Aorta (tissue), 4 donors: Measurements from ENCODE around the gene PCDHGB7. TPM values are rescaled to one million over a fixed set of nuclear protein-coding genes. Genes with fewer than 3 reads are reported as not detected.

Experiments used
- polyA plus RNA-seq, 2 donors: library from polyadenylated mRNA; stranded (reverse); fragments of 200-250 nt; gene quantifications; one replicate each; pipeline ENCODE4 v1.2.3, GENCODE V29; 2013
- total RNA-seq, 2 donors: library from RNA; stranded (reverse); fragmentation: NEBNext Ultra II Directional; extraction: Animal tissue kit (Norgen Biotek cat#: 25700); gene quantifications; one replicate each; pipeline ENCODE4 v1.2.1, GENCODE V29; 2021
- donor health status: healthy with polysubstance abuse.
- donor health status: Bipolar disorder and iron deficiency.
- donor health status: DM: no; HTN: no; CAD: no.
- donor health status: DM: yes; HTN: yes; CAD: no.

The PCDHGB7 gene
- total and polyA plus RNA-seq, 4 donors = 2.1 to 24.7 (median 8.3) TPM

Other genes with a start within 250 kb of the PCDHGB7 start
Only the 30 nearest of the 37 such genes appear.
- 10 to 100 TPM in 1 of 2 donors, 1 to 10 TPM in 1; 8.1 to 15.3 TPM for gene PCDHB11, start 218.1 kb upstream of the PCDHGB7 start, total RNA-seq
- gene PCDHB11, start 218.1 kb upstream of the PCDHGB7 start, polyA plus RNA-seq = 1 to 10 TPM; 2.9 to 4.7 TPM
- 1 to 10 TPM; 5.7 to 6.7 TPM for gene PCDHB12, start 209.0 kb upstream of the PCDHGB7 start, total RNA-seq
- gene PCDHB12, start 209.0 kb upstream of the PCDHGB7 start, polyA plus RNA-seq = 1 to 10 TPM in 1 of 2 donors, under 1 TPM in 1; 0.75 to 2.9 TPM
- gene PCDHB13, start 203.8 kb upstream of the PCDHGB7 start, total RNA-seq = 1 to 10 TPM; 4.2 to 6.7 TPM
- 1 to 10 TPM in 1 of 2 donors, under 1 TPM in 1; 0.75 to 1.3 TPM for gene PCDHB13, start 203.8 kb upstream of the PCDHGB7 start, polyA plus RNA-seq
- 10 to 100 TPM in 1 of 2 donors, 1 to 10 TPM in 1; 7.5 to 10.1 TPM for gene PCDHB14, start 194.3 kb upstream of the PCDHGB7 start, total RNA-seq
- 1 to 10 TPM; 1.0 to 5.0 TPM for gene PCDHB14, start 194.3 kb upstream of the PCDHGB7 start, polyA plus RNA-seq
- 10 to 100 TPM in 1 of 2 donors, 1 to 10 TPM in 1; 8.7 to 10.9 TPM for gene PCDHB15, start 172.3 kb upstream of the PCDHGB7 start, total RNA-seq
- 10 to 100 TPM in 1 of 2 donors, 1 to 10 TPM in 1; 4.4 to 12.1 TPM for gene PCDHB15, start 172.3 kb upstream of the PCDHGB7 start, polyA plus RNA-seq
- 1 to 10 TPM in 1 of 2 donors, under 1 TPM in 1; 0.69 to 1.1 TPM for gene SLC25A2, start 113.6 kb upstream of the PCDHGB7 start, total RNA-seq
- gene SLC25A2, start 113.6 kb upstream of the PCDHGB7 start, polyA plus RNA-seq = not detected
- gene TAF7, start 96.9 kb upstream of the PCDHGB7 start, total RNA-seq = 10 to 100 TPM; 59.8 to 79.1 TPM
- 10 to 100 TPM; 53.5 to 65.3 TPM for gene TAF7, start 96.9 kb upstream of the PCDHGB7 start, polyA plus RNA-seq
- gene PCDHGA1, start 87.2 kb upstream of the PCDHGB7 start, total RNA-seq = 1 to 10 TPM in 1 of 2 donors, under 1 TPM in 1; 0.91 to 1.6 TPM
- gene PCDHGA1, start 87.2 kb upstream of the PCDHGB7 start, polyA plus RNA-seq = 1 to 10 TPM in 1 of 2 donors, not detected in 1; 1.0 TPM
- gene PCDHGA2, start 78.9 kb upstream of the PCDHGB7 start, total RNA-seq = 10 to 100 TPM in 1 of 2 donors, 1 to 10 TPM in 1; 6.2 to 10.6 TPM
- 1 to 10 TPM in 1 of 2 donors, under 1 TPM in 1; 0.75 to 4.2 TPM for gene PCDHGA2, start 78.9 kb upstream of the PCDHGB7 start, polyA plus RNA-seq
- 1 to 10 TPM; 4.1 to 7.4 TPM for gene PCDHGA3, start 73.8 kb upstream of the PCDHGB7 start, total RNA-seq
- 1 to 10 TPM in 1 of 2 donors, under 1 TPM in 1; 0.50 to 2.4 TPM for gene PCDHGA3, start 73.8 kb upstream of the PCDHGB7 start, polyA plus RNA-seq
- 1 to 10 TPM; 3.5 to 6.5 TPM for gene PCDHGB1, start 67.6 kb upstream of the PCDHGB7 start, total RNA-seq
- under 1 TPM; 0.75 to 0.92 TPM for gene PCDHGB1, start 67.6 kb upstream of the PCDHGB7 start, polyA plus RNA-seq
- gene PCDHGA4, start 62.7 kb upstream of the PCDHGB7 start, total RNA-seq = 10 to 100 TPM in 1 of 2 donors, 1 to 10 TPM in 1; 7.1 to 10.2 TPM
- 1 to 10 TPM; 1.3 to 2.0 TPM for gene PCDHGA4, start 62.7 kb upstream of the PCDHGB7 start, polyA plus RNA-seq
- 10 to 100 TPM in 1 of 2 donors, 1 to 10 TPM in 1; 6.5 to 11.7 TPM for gene PCDHGB2, start 57.7 kb upstream of the PCDHGB7 start, total RNA-seq
- 1 to 10 TPM in 1 of 2 donors, under 1 TPM in 1; 0.38 to 1.1 TPM for gene PCDHGB2, start 57.7 kb upstream of the PCDHGB7 start, polyA plus RNA-seq
- 10 to 100 TPM in 1 of 2 donors, 1 to 10 TPM in 1; 7.5 to 11.5 TPM for gene PCDHGA5, start 53.5 kb upstream of the PCDHGB7 start, total RNA-seq
- 1 to 10 TPM in 1 of 2 donors, under 1 TPM in 1; 0.25 to 1.4 TPM for gene PCDHGA5, start 53.5 kb upstream of the PCDHGB7 start, polyA plus RNA-seq
- 1 to 10 TPM; 7.4 to 9.7 TPM for gene PCDHGB3, start 47.4 kb upstream of the PCDHGB7 start, total RNA-seq
- under 1 TPM in 1 of 2 donors, not detected in 1; 0.82 TPM for gene PCDHGB3, start 47.4 kb upstream of the PCDHGB7 start, polyA plus RNA-seq
- gene PCDHGA6, start 43.8 kb upstream of the PCDHGB7 start, total RNA-seq = 10 to 100 TPM in 1 of 2 donors, 1 to 10 TPM in 1; 8.8 to 12.0 TPM
- gene PCDHGA6, start 43.8 kb upstream of the PCDHGB7 start, polyA plus RNA-seq = 1 to 10 TPM in 1 of 2 donors, under 1 TPM in 1; 0.38 to 4.0 TPM
- 1 to 10 TPM; 6.4 to 8.0 TPM for gene PCDHGA7, start 34.9 kb upstream of the PCDHGB7 start, total RNA-seq
- gene PCDHGA7, start 34.9 kb upstream of the PCDHGB7 start, polyA plus RNA-seq = 1 to 10 TPM in 1 of 2 donors, not detected in 1; 2.1 TPM
- 10 to 100 TPM in 1 of 2 donors, 1 to 10 TPM in 1; 7.3 to 10.1 TPM for gene PCDHGB4, start 30.0 kb upstream of the PCDHGB7 start, total RNA-seq
- gene PCDHGB4, start 30.0 kb upstream of the PCDHGB7 start, polyA plus RNA-seq = 1 to 10 TPM in 1 of 2 donors, under 1 TPM in 1; 0.50 to 2.7 TPM
- gene PCDHGA8, start 25.0 kb upstream of the PCDHGB7 start, total RNA-seq = 1 to 10 TPM; 3.0 to 6.8 TPM
- gene PCDHGA8, start 25.0 kb upstream of the PCDHGB7 start, polyA plus RNA-seq = under 1 TPM; 0.13 to 0.54 TPM
- 10 to 100 TPM; 11.7 to 18.2 TPM for gene PCDHGB5, start 19.7 kb upstream of the PCDHGB7 start, total RNA-seq
- gene PCDHGB5, start 19.7 kb upstream of the PCDHGB7 start, polyA plus RNA-seq = 1 to 10 TPM; 2.0 to 5.0 TPM
- gene PCDHGA9, start 14.9 kb upstream of the PCDHGB7 start, total RNA-seq = 10 to 100 TPM in 1 of 2 donors, 1 to 10 TPM in 1; 8.2 to 13.2 TPM
- 1 to 10 TPM in 1 of 2 donors, under 1 TPM in 1; 0.75 to 1.4 TPM for gene PCDHGA9, start 14.9 kb upstream of the PCDHGB7 start, polyA plus RNA-seq
- gene PCDHGB6, start 9.7 kb upstream of the PCDHGB7 start, total RNA-seq = 10 to 100 TPM in 1 of 2 donors, 1 to 10 TPM in 1; 9.5 to 14.6 TPM
- gene PCDHGB6, start 9.7 kb upstream of the PCDHGB7 start, polyA plus RNA-seq = 1 to 10 TPM in 1 of 2 donors, under 1 TPM in 1; 0.38 to 2.4 TPM
- gene PCDHGA10, start 4.7 kb upstream of the PCDHGB7 start, total RNA-seq = 10 to 100 TPM in 1 of 2 donors, 1 to 10 TPM in 1; 6.1 to 11.4 TPM
- 1 to 10 TPM in 1 of 2 donors, under 1 TPM in 1; 0.61 to 1.1 TPM for gene PCDHGA10, start 4.7 kb upstream of the PCDHGB7 start, polyA plus RNA-seq
- 1 to 10 TPM; 7.1 to 9.2 TPM for gene PCDHGA11, start 3.4 kb downstream of the PCDHGB7 start, total RNA-seq
- gene PCDHGA11, start 3.4 kb downstream of the PCDHGB7 start, polyA plus RNA-seq = under 1 TPM; 0.50 to 0.72 TPM
- 10 to 100 TPM in 1 of 2 donors, 1 to 10 TPM in 1; 7.9 to 18.8 TPM for gene PCDHGA12, start 12.8 kb downstream of the PCDHGB7 start, total RNA-seq
- gene PCDHGA12, start 12.8 kb downstream of the PCDHGB7 start, polyA plus RNA-seq = 1 to 10 TPM in 1 of 2 donors, under 1 TPM in 1; 0.75 to 2.5 TPM
- 100 to 1,000 TPM in 1 of 2 donors, 10 to 100 TPM in 1; 67.3 to 116 TPM for gene PCDHGC3, start 58.3 kb downstream of the PCDHGB7 start, total RNA-seq
- gene PCDHGC3, start 58.3 kb downstream of the PCDHGB7 start, polyA plus RNA-seq = 10 to 100 TPM; 23.9 to 99.0 TPM
- gene PCDHGC4, start 67.4 kb downstream of the PCDHGB7 start, total RNA-seq = 1 to 10 TPM; 2.8 to 6.1 TPM
- gene PCDHGC4, start 67.4 kb downstream of the PCDHGB7 start, polyA plus RNA-seq = under 1 TPM; 0.05 to 0.38 TPM
- gene PCDHGC5, start 71.4 kb downstream of the PCDHGB7 start, total RNA-seq = 1 to 10 TPM; 2.8 to 6.3 TPM
- gene PCDHGC5, start 71.4 kb downstream of the PCDHGB7 start, polyA plus RNA-seq = under 1 TPM; 0.25 to 0.84 TPM
- gene DIAPH1, start 201.3 kb downstream of the PCDHGB7 start, total RNA-seq = 100 to 1,000 TPM in 1 of 2 donors, 10 to 100 TPM in 1; 93.4 to 125 TPM
- 10 to 100 TPM; 30.8 to 44.1 TPM for gene DIAPH1, start 201.3 kb downstream of the PCDHGB7 start, polyA plus RNA-seq
- 10 to 100 TPM; 52.4 to 54.3 TPM for gene HDAC3, start 219.2 kb downstream of the PCDHGB7 start, total RNA-seq
- gene HDAC3, start 219.2 kb downstream of the PCDHGB7 start, polyA plus RNA-seq = 10 to 100 TPM; 21.3 to 86.8 TPM